Mucosa of rectum (tissue), 2 donors: ENCODE results near the gene ELOVL1.

Experiments used
- H3K27ac ChIP-seq, 2 donors: one replicate each; pipeline ENCODE4 v1.7.0; 2013; ENCODE audit warnings: inconsistent platforms in 2 of 2, low read depth in 2 of 2, low read length in 2 of 2
- H3K27me3 ChIP-seq, 2 donors: one replicate each; pipeline ENCODE4 v1.7.0; 2013; ENCODE audit warnings: low read length in 2 of 2; ENCODE audit not compliant: control insufficient read depth in 2 of 2, insufficient read depth in 2 of 2
- H3K36me3 ChIP-seq, 2 donors: one replicate each; pipeline ENCODE4 v1.7.0; 2013; ENCODE audit warnings: low read length in 2 of 2; ENCODE audit not compliant: control insufficient read depth in 2 of 2, insufficient read depth in 2 of 2
- H3K4me1 ChIP-seq, 2 donors: one replicate each; pipeline ENCODE4 v1.7.0; 2013; ENCODE audit warnings: low read length in 2 of 2, mild to moderate bottlenecking in 1 of 2; ENCODE audit not compliant: control insufficient read depth in 2 of 2, insufficient read depth in 2 of 2
- H3K4me3 ChIP-seq, 2 donors: one replicate each; pipeline ENCODE4 v1.7.0; 2013; ENCODE audit warnings: low read length in 2 of 2
- H3K9ac ChIP-seq, 2 donors: one replicate each; pipeline ENCODE4 v1.7.0; 2013; ENCODE audit warnings: low read length in 2 of 2, low read depth in 1 of 2, mild to moderate bottlenecking in 1 of 2
- H3K9me3 ChIP-seq, 2 donors: one replicate each; pipeline ENCODE4 v1.7.0; 2013; ENCODE audit warnings: low read length in 2 of 2; ENCODE audit not compliant: control insufficient read depth in 2 of 2
- donor health status: healthy.
- donor health status: Normal muscosa, but diverticular disease.

ELOVL1 gene

DNA sequence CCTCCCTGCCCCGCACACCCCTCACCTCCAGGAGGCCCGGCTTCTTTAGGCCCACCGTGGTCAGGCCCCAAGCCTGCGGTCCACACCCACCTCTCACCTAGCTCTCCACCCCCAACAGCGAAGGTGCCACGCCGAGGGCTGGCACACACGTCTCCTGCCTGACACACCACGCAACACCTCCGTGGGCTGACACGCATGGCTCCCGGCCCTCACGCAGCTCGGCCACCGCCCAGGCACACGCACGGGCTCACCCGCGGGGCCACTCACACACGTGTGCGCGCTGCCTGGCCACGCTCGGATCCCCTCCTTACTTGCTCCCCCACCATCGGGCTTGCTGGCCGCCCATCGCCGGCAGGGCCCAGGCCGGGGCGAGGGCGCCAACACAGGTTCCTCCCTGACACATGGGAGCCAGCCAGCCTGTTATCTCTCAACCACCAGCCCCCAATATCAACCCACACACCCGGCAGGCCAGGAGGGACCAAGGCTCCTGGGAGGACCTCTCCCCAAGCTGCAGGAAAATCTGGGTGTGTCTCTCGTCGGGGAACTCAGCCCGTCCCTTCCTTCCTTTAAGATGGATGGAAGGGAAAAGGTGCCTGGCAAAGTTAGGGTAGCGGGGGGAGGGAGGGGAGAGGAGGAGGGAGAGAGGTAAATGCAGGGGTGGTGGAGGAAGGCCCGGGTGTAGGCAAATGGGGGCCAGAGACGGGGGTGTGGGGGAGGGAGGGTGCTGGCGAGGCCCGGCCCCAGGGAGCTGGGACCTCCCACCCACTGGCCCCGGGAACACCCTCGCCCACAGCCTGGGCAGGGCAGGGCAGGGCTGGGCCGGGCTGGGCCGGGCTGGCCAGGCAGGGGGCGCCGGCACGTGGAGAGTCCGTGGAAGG is 546 bp downstream of the ELOVL1 start:
- Histone ChIP-seq H3K36me3 (peaks cover 26 to 33% of the 10 kb centered on the region in 2 donors), H3K4me3 (peak overlapping the region; percentile 80 to 86), H3K9me3 (no peaks in the 10 kb centered on the region), H3K27ac (peak overlapping the region; percentile 98), H3K9ac (peak overlapping the region; percentile 90 to 96), H3K4me1 (peaks cover 30 to 46% of the 10 kb centered on the region in 2 donors), H3K27me3 (no peaks in the 10 kb centered on the region)

GRCh38 chr1:43366601-43367025 is 1.2 kb downstream of the ELOVL1 start:
- peaks cover 30 to 46% of the 10 kb centered on the region in 2 donors for H3K4me1 ChIP-seq
- no peaks in the 10 kb centered on the region for H3K9me3 ChIP-seq
- H3K36me3 ChIP-seq: peaks cover 31 to 38% of the 10 kb centered on the region in 2 donors
- H3K9ac ChIP-seq: peak overlapping the region; percentile 90 to 96
- peak overlapping the region; percentile 98 for H3K27ac ChIP-seq
- H3K27me3 ChIP-seq: no peaks in the 10 kb centered on the region
- peak overlapping the region; percentile 80 to 86 for H3K4me3 ChIP-seq

- peak overlapping the region; percentile 98 for H3K27ac ChIP-seq
- peak overlapping the region; percentile 90 to 96 for H3K9ac ChIP-seq
- peak overlapping the region; percentile 80 to 86 for H3K4me3 ChIP-seq
- H3K9me3 ChIP-seq: no peaks in the 10 kb centered on the region
- no peaks in the 10 kb centered on the region for H3K27me3 ChIP-seq
- peaks cover 31 to 39% of the 10 kb centered on the region in 2 donors for H3K36me3 ChIP-seq
- H3K4me1 ChIP-seq: peaks cover 30 to 46% of the 10 kb centered on the region in 2 donors
Observed at GRCh38 chr1:43366179-43366578, 1.6 kb downstream of the ELOVL1 start.

DNA sequence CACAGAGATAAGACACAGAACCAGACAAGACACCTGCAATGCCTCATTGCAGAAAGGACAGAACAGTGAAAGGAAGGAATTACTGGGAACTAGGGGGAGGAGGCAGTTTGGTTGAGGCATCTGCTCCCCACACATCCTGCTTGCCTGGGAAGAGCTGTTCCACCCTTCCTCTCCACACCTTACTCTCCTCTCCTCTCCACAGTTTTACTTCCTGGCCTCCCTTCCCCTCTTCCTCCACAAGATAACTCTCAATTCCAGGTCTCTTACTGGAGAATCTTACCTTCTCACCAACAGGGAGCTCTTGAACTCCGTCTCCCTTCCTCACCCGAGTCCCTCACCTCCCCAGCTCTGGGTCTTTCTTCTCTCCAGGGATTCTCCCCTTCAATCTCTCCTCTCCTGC is 2.1 kb downstream of the ELOVL1 start:
- Histone ChIP-seq H3K4me3 (peak overlapping the region in 1 of 2 donors; percentile 66), H3K9ac (peak overlapping the region; percentile 58 to 96), H3K4me1 (peaks cover 30 to 46% of the 10 kb centered on the region in 2 donors), H3K27ac (peak overlapping the region; percentile 98), H3K27me3 (no peaks in the 10 kb centered on the region), H3K9me3 (no peaks in the 10 kb centered on the region), H3K36me3 (peaks cover 31 to 44% of the 10 kb centered on the region in 2 donors)

GRCh38 chr1:43363935-43364525 is 3.8 kb downstream of the ELOVL1 start:
- H3K27ac ChIP-seq: no peak overlapping the region
- H3K9ac ChIP-seq: peak overlapping the region in 1 of 2 donors; percentile 24
- H3K4me1 ChIP-seq: peaks cover 41 to 53% of the 10 kb centered on the region in 2 donors
- no peaks in the 10 kb centered on the region for H3K27me3 ChIP-seq
- H3K9me3 ChIP-seq: no peaks in the 10 kb centered on the region
- peaks cover 31 to 47% of the 10 kb centered on the region in 2 donors for H3K36me3 ChIP-seq
- H3K4me3 ChIP-seq: no peak overlapping the region

DNA sequence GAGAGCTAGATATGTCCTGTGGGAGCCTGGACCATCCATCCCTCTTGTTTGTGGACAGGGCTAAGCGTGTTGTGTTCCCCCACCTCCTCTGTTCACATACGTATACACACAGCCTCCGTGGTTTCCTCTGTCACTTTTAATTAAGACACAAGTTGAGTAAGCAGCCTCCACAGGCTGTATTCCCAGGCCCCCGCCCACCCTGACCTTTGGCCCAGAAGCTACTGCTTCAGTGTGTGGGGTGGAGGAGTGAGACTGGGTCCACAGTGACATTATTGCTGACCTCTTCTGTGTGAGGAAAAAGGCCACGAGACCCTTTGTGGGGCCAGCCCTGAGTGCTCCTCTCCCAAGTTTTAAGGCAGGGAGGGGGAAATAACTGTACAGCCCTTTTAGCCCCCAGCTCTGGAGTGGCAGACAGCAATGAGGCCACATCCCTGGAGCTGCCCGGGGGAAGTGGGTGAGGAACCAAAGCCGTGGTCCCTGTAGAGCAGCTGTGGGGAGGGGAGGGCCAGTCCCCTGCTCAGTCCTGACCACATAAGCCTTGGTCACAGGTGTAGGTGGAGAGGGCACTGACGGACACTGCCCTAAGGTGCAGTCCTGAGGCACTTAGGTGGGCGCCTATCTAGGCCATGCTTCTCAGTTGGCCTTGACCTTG is 4.4 kb downstream of the ELOVL1 start:
- Histone ChIP-seq H3K36me3 (peaks cover 31 to 47% of the 10 kb centered on the region in 2 donors), H3K4me1 (peaks cover 37 to 48% of the 10 kb centered on the region in 2 donors), H3K27me3 (no peaks in the 10 kb centered on the region), H3K9ac (peak overlapping the region in 1 of 2 donors; percentile 24), H3K9me3 (no peaks in the 10 kb centered on the region), H3K27ac (peak overlapping the region in 1 of 2 donors; percentile 10), H3K4me3 (no peak overlapping the region)

DNA sequence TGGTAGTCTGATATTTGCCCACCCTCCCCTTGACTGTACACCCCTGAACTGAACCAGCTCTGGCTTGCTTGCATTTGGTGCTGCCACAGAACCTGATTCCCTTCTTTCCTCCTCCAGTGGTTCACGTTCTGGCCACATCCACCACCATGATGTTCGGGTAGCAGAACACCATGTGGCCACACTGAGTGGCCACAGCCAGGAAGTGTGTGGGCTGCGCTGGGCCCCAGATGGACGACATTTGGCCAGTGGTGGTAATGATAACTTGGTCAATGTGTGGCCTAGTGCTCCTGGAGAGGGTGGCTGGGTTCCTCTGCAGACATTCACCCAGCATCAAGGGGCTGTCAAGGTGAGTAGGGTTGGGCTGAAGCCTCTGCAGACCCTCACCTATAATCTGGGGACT is 7.2 kb downstream of the ELOVL1 start:
- Histone ChIP-seq H3K9me3 (no peaks in the 10 kb centered on the region), H3K36me3 (peaks cover 31 to 47% of the 10 kb centered on the region in 2 donors), H3K27me3 (no peaks in the 10 kb centered on the region), H3K27ac (no peak overlapping the region), H3K9ac (no peak overlapping the region), H3K4me3 (no peak overlapping the region), H3K4me1 (peaks cover 30 to 34% of the 10 kb centered on the region in 2 donors)

DNA sequence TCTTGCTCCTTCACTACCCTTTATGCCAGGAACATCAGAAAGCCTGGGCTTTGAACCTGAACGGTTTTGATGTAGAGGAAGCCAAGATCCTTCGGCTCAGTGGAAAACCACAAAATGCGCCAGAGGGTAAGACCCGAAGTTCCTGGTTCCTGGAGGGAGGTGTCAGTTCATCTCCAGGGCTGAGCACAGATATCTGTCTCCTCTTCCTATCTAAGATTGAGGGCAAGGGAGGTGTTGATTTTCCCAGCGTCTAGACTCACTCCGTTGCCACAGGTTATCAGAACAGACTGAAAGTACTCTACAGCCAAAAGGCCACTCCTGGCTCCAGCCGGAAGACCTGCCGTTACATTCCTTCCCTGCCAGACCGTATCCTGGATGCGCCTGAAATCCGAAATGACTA is 8.1 kb downstream of the ELOVL1 start:
- H3K9ac ChIP-seq: peak overlapping the region; percentile 24 to 74

DNA sequence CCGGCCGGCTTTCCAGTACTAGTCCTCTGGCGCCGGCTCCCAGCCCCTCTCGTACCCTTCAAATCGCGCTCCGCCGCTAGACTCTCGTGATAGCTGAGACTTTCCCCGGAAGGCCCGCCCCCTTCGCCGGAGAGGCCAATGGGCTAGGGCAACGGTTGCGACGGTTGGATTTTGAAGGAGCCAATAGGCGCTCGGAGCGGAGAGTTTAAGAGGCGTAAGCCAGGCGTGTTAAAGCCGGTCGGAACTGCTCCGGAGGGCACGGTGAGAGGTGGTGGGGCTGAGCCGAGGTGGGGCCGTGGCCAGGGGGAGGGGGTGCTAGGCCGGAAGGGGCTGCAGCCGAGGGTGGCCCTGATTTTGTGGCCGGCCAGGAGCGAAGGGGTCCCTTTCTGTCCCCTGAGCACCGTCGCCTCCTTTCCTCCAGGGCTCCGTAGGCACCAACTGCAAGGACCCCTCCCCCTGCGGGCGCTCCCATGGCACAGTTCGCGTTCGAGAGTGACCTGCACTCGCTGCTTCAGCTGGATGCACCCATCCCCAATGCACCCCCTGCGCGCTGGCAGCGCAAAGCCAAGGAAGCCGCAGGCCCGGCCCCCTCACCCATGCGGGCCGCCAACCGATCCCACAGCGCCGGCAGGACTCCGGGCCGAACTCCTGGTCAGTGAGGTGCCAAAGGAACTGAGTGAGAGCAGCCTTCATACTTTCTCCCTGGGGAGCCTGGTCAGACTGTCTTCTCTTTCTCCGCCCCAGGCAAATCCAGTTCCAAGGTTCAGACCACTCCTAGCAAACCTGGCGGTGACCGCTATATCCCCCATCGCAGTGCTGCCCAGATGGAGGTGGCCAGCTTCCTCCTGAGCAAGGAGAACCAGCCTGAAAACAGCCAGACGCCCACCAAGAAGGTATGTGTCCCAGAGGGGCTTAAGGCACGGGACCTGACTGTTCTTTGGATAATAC is 8.8 kb downstream of the ELOVL1 start, which contains the start of gene CDC20:
CDC20 (plus strand) TSS at position 236 of the 948 bp plus-strand sequence; CDS start at position 471, 235 bp downstream.
- H3K9ac ChIP-seq: peak within 1 kb of the TSS; percentile 83 to 97
- H3K27me3 ChIP-seq: no peaks in the 10 kb centered on the region
- no peaks in the 10 kb centered on the region for H3K9me3 ChIP-seq
- peak within 1 kb of the TSS; percentile 92 to 98 for H3K27ac ChIP-seq
- peak within 1 kb of the TSS; percentile 87 to 92 for H3K4me3 ChIP-seq
- peaks cover 16 to 33% of the 10 kb centered on the region in 2 donors for H3K36me3 ChIP-seq
- H3K4me1 ChIP-seq: peaks cover 22% of the 10 kb centered on the region in 2 donors

More for the DNA sequence above, 8.1 kb downstream of the ELOVL1 start:
- Histone ChIP-seq H3K4me3 (peak overlapping the region in 1 of 2 donors; percentile 68), H3K27me3 (no peaks in the 10 kb centered on the region), H3K36me3 (peaks cover 23 to 40% of the 10 kb centered on the region in 2 donors), H3K27ac (peak overlapping the region; percentile 9 to 52), H3K9me3 (no peaks in the 10 kb centered on the region), H3K4me1 (peaks cover 26% of the 10 kb centered on the region in 2 donors)
